Measurements from ENCODE around the gene PLEKHG4B.
A peak's percentile ranks its signal among the peaks of the same experiment; 100 is the strongest.

PLEKHG4B gene

DNA sequence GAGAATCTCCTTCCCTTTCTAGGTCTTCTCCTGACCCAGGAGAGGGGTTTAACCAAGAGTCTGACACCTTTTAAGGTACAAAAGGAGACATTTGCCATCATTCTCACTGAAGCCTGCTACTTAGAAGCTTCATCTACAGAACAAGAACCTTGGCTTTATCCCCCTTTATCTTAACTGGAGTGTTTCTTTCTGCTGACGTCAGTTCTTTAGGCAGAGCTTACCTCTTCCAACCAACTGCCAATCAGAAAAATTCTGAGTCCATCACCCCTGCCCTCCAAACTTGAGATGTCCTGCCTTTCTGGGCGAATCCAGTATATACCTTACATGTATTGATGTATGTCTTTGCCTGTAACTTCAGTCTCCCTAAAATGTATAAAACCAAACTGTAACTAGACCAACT lies 37.2 kb downstream of the PLEKHG4B start:
- DNase-seq (ENCODE audit: low read depth) = no peak
- H3K4me3 ChIP-seq (ENCODE audit: low read depth, low read length) = no peak overlapping the region
- TF ChIP-seq, protein P1, sequence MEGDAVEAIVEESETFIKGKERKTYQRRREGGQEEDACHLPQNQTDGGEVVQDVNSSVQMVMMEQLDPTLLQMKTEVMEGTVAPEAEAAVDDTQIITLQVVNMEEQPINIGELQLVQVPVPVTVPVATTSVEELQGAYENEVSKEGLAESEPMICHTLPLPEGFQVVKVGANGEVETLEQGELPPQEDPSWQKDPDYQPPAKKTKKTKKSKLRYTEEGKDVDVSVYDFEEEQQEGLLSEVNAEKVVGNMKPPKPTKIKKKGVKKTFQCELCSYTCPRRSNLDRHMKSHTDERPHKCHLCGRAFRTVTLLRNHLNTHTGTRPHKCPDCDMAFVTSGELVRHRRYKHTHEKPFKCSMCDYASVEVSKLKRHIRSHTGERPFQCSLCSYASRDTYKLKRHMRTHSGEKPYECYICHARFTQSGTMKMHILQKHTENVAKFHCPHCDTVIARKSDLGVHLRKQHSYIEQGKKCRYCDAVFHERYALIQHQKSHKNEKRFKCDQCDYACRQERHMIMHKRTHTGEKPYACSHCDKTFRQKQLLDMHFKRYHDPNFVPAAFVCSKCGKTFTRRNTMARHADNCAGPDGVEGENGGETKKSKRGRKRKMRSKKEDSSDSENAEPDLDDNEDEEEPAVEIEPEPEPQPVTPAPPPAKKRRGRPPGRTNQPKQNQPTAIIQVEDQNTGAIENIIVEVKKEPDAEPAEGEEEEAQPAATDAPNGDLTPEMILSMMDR (IDR thresholded peaks at IDR 0.05; ENCODE audit: control insufficient read depth, extremely low read depth, insufficient read depth) = no peak

DNA sequence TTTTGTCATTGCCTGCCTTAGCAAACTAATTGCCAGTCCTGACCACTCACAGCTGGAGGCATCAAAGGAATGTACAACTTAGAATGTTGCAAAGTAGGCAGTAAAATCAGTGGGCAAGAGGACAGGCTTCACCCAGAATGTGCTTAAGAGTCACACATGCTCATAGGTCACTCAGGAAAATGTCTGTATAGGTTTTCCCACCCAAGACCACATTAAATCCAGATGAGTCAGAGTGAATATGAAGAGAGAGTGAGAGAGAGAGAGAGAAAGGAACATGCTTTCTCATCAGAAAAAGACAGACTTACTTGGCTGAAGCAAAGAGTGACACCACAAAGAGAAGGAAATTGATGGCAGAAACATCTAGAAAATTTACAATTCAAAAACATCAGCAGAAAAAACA lies 37.9 kb downstream of the PLEKHG4B start:
- H3K4me3 ChIP-seq (ENCODE audit: low read depth, low read length) = no peak overlapping the region
- TF ChIP-seq, protein P1 (IDR thresholded peaks at IDR 0.05; ENCODE audit: control insufficient read depth, extremely low read depth, insufficient read depth) = no peak
- DNase-seq (ENCODE audit: low read depth) = no peak

DNA sequence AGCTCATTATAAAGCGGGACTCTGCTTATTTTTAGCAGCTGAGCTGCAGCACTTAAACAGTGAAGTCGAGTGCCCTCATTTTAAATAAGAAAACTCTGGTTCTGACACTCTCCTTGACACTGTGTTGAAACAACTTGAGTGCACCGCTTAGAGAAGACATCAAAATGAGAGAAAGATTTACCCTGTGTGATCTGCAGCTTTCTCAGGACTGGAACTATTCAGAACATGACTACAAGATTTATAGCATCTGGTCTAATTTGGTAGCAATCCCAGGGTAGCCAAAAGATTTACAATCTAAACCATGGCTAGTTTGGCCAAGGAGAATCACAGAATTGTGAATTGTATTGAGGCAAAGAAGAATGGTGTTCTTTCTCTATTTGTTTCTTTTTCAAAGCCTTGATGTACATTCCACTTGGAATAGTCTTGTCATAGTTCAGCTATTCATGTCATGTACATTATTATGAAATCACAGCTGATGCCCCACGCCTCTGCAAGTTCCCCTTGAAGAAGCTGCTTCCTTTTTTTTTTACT lies 38.7 kb downstream of the PLEKHG4B start:
- TF ChIP-seq, protein P1 (IDR thresholded peaks at IDR 0.05; ENCODE audit: control insufficient read depth, extremely low read depth, insufficient read depth) = no peak
- DNase-seq (ENCODE audit: low read depth) = no peak
- H3K4me3 ChIP-seq (ENCODE audit: low read depth, low read length) = no peak overlapping the region

DNA sequence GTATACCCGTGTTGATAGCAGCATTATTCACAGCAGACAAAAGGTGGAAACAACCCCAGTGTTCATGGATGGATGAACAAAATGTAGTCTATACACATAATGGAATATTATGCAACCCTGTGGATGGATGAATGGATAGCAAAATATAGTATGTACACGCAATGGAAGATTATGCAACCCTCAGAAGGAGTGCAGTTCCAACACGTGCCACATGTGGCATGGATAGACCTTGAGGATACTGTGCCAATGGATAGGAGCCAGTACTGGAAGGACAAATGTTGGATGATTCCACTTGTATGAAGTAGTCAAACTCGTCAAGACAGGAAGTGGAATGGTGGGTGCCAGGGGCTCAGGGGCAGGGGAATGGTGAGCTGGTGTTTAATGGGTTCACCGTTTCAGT lies 44.9 kb downstream of the PLEKHG4B start:
- TF ChIP-seq, protein P1 (IDR thresholded peaks at IDR 0.05; ENCODE audit: control insufficient read depth, extremely low read depth, insufficient read depth) = no peak
- DNase-seq (ENCODE audit: low read depth) = peak; percentile 41
- H3K4me3 ChIP-seq (ENCODE audit: low read depth, low read length) = no peak overlapping the region

DNA sequence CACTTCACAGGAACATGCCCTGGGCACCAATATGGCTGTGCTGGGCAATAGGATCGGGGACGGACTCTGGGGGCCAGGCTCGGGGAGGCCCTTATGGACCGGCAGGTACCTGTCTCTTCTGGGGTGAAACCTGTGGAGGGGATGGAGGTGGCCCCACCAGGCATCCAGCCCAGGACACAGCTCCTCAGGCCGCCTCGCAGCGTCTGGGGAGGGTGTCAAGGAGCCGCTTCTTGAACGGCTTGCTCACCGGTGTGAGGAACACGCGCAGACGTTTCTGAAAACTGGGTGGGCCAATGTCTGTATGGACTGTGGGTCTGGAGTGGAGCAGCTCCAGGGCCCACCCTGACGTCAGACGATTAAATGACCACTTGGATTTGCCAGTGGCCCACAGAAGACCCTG lies 45.8 kb downstream of the PLEKHG4B start:
- H3K4me3 ChIP-seq (ENCODE audit: low read depth, low read length) = no peak overlapping the region
- DNase-seq (ENCODE audit: low read depth) = no peak
- TF ChIP-seq, protein P1 (IDR thresholded peaks at IDR 0.05; ENCODE audit: control insufficient read depth, extremely low read depth, insufficient read depth) = no peak

DNA sequence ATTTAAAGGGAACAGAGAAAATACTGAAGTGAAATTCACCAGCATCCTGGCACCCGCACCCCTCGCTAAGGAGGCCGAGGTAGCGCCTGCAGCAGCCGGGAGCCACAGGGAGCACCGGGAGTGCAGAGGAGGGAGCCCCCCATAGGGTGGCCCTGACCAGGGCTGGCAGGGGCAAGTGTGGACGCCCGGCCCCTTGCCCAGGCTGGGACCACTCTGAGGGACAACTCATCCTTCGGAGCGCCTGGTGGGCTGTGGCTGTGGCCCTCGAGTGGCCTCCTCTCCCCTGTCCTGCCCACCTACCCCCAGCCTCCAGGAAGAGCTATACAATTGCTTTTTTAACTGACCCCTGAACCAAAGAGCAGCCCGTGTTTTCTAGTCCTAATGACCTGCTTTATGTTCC lies 47.0 kb downstream of the PLEKHG4B start:
- no peak overlapping the region for H3K4me3 ChIP-seq (ENCODE audit: low read depth, low read length)
- no peak for DNase-seq (ENCODE audit: low read depth)
- TF ChIP-seq, protein P1 (IDR thresholded peaks at IDR 0.05; ENCODE audit: control insufficient read depth, extremely low read depth, insufficient read depth) = no peak
